GM18951 (cell line): ENCODE data around the gene PDZD4.

ENCODE experiments used
- POLR2A ChIP-seq: IDR thresholded peaks from 4 replicates; pipeline ENCODE4 v1.6.1; 2011; ENCODE audit warnings: mild to moderate bottlenecking; ENCODE audit not compliant: insufficient read length, insufficient read depth; ENCODE audit errors: extremely low read depth
- in situ Hi-C: fragments of 300-500 bp; cut with MboI; formaldehyde crosslinking; loops from one replicate; pipeline ENCODE4 v1.12.0; 2022; ENCODE audit warnings: low sequenced_read_pairs, mixed read lengths, inconsistent platforms; ENCODE audit not compliant: unreplicated experiment

Gene PDZD4

DNA sequence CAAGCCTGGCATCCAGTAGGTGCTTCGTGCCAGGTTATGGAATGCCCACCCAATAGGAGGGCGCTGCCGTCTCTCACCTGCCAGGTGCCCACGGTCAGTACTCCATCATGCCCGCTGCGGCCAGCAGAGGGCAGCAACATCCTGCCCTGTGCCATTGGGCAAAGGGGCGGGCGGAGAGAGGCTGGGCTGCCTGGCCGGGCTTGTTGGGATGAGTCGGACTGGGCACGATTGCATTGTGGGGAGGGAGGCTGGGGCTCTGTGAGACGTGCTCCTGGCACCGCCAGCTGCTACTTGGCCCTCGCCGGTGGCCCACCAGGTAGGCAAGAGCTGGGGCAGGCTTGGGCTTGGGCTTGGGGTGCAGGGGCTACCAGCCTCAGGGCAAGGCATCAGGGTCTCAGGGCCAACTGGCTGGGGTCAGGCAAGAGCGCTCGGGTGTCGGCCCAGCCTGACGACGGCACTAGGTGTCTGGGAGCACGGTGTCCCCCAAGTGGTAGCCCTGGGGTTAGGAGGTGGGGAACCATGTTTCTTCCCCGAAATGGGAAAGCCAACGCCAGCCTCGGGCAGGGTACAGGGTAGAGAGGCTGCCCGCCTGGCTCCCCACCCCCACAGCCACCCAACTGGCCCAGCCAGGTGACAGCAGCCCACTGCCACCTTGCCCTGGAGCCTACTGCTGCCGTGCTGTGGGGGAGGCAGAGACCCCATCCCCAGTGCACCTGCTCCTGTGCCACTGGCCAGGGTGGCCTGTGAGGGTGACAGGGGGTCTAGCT is 66.2 kb downstream of the PDZD4 start, which contains the start of gene PLXNB3:
TSS of gene PLXNB3 (plus strand) at position 261 of the 767 bp plus-strand sequence. CDS start 1,287 bp downstream, outside the sequence.
- TF ChIP-seq POLR2A = no peak
- in situ Hi-C loops = no loop called here

DNA sequence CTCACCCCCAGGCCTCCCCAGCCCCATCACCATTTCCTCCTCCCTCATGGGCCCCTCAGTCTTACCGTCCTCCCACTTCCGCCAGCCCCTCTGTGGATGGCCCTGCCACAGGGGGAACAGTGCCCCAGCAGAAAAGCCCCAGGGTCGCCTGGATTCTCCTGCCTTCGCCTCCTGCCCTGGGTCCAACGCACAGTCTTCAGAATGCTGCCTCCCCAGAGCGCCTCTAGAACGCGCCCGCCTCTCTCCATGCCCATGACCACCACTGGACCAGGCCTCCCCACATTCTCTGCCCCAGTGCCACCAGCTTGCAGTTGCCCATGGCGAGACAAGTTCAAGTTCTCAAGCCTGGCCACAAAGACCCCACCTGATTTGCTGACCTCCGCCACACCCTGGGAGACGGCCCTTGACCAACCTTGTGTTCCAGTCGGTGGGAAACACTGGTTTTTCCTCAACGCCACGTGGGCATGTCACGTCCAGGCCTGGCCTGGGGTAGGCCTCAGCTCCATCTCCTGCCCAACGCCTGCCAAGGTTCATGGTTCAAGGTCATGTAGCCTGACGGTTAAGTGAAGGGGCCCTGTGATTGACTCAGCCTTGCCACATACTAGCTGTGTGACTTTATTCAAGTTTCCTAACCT is 66.9 kb downstream of the PDZD4 start:
- no peak for TF ChIP-seq POLR2A
- in situ Hi-C loops = no loop called here

DNA sequence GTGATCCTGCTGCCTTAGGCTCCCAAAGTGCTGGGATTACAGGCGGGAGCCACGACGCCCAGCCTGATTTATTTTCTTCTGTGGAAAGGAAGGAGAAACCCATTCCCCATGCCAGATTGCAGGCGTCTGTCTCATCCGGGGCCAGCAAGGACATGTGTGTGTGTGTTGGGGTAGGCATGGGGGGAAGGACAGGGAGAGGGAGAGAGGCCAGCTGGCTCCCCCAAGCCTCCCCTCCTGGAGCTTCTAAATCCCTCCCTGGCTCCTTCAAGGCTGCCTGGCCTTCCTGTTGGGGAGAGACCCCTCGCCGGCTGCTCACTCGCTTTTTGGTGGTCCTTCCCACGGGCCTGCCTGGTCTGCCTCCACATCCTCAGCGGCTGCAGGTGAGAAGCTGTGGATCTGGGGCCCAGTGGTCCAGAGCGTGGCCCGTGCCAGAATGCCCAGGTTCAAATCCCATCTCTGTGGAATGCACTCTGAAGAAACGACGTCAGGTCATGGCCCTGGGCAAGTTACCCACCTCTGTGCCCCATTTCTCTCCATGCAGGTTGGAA is 67.6 kb downstream of the PDZD4 start:
- in situ Hi-C loops = no loop called here

GRCh38 chrX:153761863-153762262 is 68.5 kb downstream of the PDZD4 start:
- no peak for TF ChIP-seq POLR2A
- in situ Hi-C loops = no loop called here

More for the DNA sequence above, 67.6 kb downstream of the PDZD4 start:
- TF ChIP-seq POLR2A = no peak

GRCh38 chrX:153755136-153755535 is 75.2 kb downstream of the PDZD4 start:
- TF ChIP-seq POLR2A = no peak
- in situ Hi-C loops = no loop called here
